Ishikawa (cell line): ENCODE measurements around the gene HERC2.

Experiments
- CEBPB ChIP-seq: IDR thresholded peaks from 2 replicates; pipeline ENCODE4 v1.6.1; 2012
- CREB1 ChIP-seq: IDR thresholded peaks from 2 replicates; pipeline ENCODE4 v1.6.1; 2012; ENCODE audit warnings: low read depth
- EGR1 ChIP-seq: IDR thresholded peaks from 2 replicates; pipeline ENCODE4 v1.6.1; 2012
- EP300 ChIP-seq: IDR thresholded peaks from 2 replicates; pipeline ENCODE4 v1.6.1; 2012; ENCODE audit warnings: borderline replicate concordance
- FOXM1 ChIP-seq: IDR thresholded peaks from 2 replicates; pipeline ENCODE4 v1.6.1; 2012; ENCODE audit warnings: low read depth, borderline replicate concordance
- MAX ChIP-seq: IDR thresholded peaks from 2 replicates; pipeline ENCODE4 v1.6.1; 2012
- NFIC ChIP-seq: IDR thresholded peaks from 2 replicates; pipeline ENCODE4 v1.6.1; 2012
- RAD21 ChIP-seq: IDR thresholded peaks from 2 replicates; pipeline ENCODE4 v1.6.1; 2012; ENCODE audit warnings: low read depth
- TAF1 ChIP-seq: IDR thresholded peaks from 2 replicates; pipeline ENCODE4 v1.6.1; 2012; ENCODE audit warnings: low read depth, mild to moderate bottlenecking
- TCF12 ChIP-seq: IDR thresholded peaks from 2 replicates; pipeline ENCODE4 v1.6.1; 2012; ENCODE audit warnings: low read depth
- TEAD4 ChIP-seq: IDR thresholded peaks from 2 replicates; pipeline ENCODE4 v1.6.1; 2012
- YY1 ChIP-seq: IDR thresholded peaks from 2 replicates; pipeline ENCODE4 v1.6.1; 2012; ENCODE audit warnings: low read depth
- ZBTB7A ChIP-seq: IDR thresholded peaks from 2 replicates; pipeline ENCODE4 v1.6.1; 2012; ENCODE audit warnings: low read depth
- TF ChIP-seq, protein P1 (sequence below): IDR thresholded peaks from 2 replicates; pipeline ENCODE4 v1.6.1; 2012
- TF ChIP-seq, protein P2 (sequence below): IDR thresholded peaks from 2 replicates; pipeline ENCODE4 v1.6.1; 2012; ENCODE audit warnings: low read depth, mild to moderate bottlenecking

The HERC2 gene

DNA sequence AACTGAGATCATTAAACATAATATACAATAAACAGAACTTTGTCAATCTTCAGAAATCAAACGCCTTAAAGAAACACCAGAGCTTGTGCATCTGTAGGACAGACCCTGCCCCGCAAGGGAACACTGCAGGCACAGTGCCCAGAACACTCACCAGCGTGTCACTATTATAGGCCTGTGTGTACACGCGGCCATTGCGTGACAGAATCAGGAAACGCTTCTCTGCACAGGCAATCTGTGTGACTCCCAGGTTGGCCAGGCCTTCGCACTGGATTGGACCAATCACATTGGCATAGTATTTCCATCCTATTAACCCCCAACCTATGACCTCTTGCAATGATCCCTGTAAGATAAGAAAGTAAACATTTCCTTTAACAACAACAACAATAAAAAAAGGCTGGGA is 52.9 kb downstream of the HERC2 start:
- TF ChIP-seq, protein P1, sequence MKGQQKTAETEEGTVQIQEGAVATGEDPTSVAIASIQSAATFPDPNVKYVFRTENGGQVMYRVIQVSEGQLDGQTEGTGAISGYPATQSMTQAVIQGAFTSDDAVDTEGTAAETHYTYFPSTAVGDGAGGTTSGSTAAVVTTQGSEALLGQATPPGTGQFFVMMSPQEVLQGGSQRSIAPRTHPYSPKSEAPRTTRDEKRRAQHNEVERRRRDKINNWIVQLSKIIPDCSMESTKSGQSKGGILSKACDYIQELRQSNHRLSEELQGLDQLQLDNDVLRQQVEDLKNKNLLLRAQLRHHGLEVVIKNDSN: no peak
- no peak for TF ChIP-seq TEAD4
- TF ChIP-seq ZBTB7A: no peak
- no peak for TF ChIP-seq RAD21
- no peak for TF ChIP-seq EGR1
- no peak for TF ChIP-seq MAX
- TF ChIP-seq FOXM1: no peak
- TF ChIP-seq YY1: no peak
- TF ChIP-seq, protein P2, sequence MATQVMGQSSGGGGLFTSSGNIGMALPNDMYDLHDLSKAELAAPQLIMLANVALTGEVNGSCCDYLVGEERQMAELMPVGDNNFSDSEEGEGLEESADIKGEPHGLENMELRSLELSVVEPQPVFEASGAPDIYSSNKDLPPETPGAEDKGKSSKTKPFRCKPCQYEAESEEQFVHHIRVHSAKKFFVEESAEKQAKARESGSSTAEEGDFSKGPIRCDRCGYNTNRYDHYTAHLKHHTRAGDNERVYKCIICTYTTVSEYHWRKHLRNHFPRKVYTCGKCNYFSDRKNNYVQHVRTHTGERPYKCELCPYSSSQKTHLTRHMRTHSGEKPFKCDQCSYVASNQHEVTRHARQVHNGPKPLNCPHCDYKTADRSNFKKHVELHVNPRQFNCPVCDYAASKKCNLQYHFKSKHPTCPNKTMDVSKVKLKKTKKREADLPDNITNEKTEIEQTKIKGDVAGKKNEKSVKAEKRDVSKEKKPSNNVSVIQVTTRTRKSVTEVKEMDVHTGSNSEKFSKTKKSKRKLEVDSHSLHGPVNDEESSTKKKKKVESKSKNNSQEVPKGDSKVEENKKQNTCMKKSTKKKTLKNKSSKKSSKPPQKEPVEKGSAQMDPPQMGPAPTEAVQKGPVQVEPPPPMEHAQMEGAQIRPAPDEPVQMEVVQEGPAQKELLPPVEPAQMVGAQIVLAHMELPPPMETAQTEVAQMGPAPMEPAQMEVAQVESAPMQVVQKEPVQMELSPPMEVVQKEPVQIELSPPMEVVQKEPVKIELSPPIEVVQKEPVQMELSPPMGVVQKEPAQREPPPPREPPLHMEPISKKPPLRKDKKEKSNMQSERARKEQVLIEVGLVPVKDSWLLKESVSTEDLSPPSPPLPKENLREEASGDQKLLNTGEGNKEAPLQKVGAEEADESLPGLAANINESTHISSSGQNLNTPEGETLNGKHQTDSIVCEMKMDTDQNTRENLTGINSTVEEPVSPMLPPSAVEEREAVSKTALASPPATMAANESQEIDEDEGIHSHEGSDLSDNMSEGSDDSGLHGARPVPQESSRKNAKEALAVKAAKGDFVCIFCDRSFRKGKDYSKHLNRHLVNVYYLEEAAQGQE: no peak
- no peak for TF ChIP-seq CEBPB
- TF ChIP-seq NFIC: no peak
- no peak for TF ChIP-seq TCF12
- TF ChIP-seq CREB1: no peak
- TF ChIP-seq EP300: no peak
- TF ChIP-seq TAF1: no peak

- TF ChIP-seq RAD21: no peak
Observed at GRCh38 chr15:28267727-28268126, 54.3 kb downstream of the HERC2 start.

- TF ChIP-seq MAX (no peak), TAF1 (no peak), TCF12 (no peak), NFIC (no peak), CREB1 (no peak), EP300 (no peak), CEBPB (no peak), EGR1 (no peak), YY1 (no peak), ZBTB7A (no peak), RAD21 (no peak), FOXM1 (no peak), TEAD4 (no peak)
- TF ChIP-seq, protein P2: no peak
- TF ChIP-seq, protein P1: no peak
Observed at GRCh38 chr15:28265334-28266019, 56.5 kb downstream of the HERC2 start.

- no peak for TF ChIP-seq TCF12
- TF ChIP-seq, protein P2: no peak
- TF ChIP-seq TEAD4: no peak
- TF ChIP-seq ZBTB7A: no peak
- TF ChIP-seq RAD21: no peak
- TF ChIP-seq TAF1: no peak
- TF ChIP-seq CREB1: no peak
- TF ChIP-seq NFIC: no peak
- TF ChIP-seq YY1: no peak
- TF ChIP-seq EP300: no peak
Observed at GRCh38 chr15:28264166-28264565, 57.8 kb downstream of the HERC2 start.

DNA sequence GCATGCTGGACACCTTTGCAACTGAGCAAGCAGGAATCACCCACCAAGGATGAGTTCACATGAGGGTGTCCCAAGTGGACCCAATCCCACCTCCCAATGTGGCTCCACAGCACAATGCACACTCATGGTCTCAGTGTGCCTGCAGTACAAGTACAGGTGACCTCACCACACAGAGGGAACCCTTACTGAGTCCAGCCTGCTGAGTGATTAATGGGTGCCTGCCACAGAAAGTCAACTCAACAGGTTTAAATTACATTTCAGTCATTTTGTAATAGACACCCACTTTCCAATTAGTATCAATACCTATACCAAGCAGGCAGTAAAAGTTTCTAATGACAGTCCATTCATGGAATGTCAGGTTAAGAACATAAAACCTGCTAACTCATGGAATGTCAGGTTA is 59.5 kb downstream of the HERC2 start:
- TF ChIP-seq YY1 (no peak), CEBPB (no peak), RAD21 (no peak), EGR1 (no peak), ZBTB7A (no peak), FOXM1 (no peak), TCF12 (no peak), EP300 (no peak)
- TF ChIP-seq, protein P1: no peak
- TF ChIP-seq, protein P2: no peak
